Fibroblast of pulmonary artery (primary cell): Measurements from ENCODE around the gene SLFNL1.

Experiments used
- DNase-seq: peaks from one replicate; pipeline ENCODE4 v3.0.0-alpha.2; 2010; ENCODE audit warnings: low read depth
- H3K4me3 ChIP-seq: replicated peaks from 2 replicates; pipeline ENCODE4 v1.5.1; 2011; ENCODE audit warnings: low read depth, mild to moderate bottlenecking, control low read depth, low read length, moderate library complexity
- CTCF ChIP-seq: IDR thresholded peaks from 2 replicates; pipeline ENCODE4 v1.5.1; 2011; ENCODE audit warnings: mild to moderate bottlenecking, control low read depth, low read length, inconsistent platforms; ENCODE audit errors: missing control alignments

SLFNL1 gene

DNA sequence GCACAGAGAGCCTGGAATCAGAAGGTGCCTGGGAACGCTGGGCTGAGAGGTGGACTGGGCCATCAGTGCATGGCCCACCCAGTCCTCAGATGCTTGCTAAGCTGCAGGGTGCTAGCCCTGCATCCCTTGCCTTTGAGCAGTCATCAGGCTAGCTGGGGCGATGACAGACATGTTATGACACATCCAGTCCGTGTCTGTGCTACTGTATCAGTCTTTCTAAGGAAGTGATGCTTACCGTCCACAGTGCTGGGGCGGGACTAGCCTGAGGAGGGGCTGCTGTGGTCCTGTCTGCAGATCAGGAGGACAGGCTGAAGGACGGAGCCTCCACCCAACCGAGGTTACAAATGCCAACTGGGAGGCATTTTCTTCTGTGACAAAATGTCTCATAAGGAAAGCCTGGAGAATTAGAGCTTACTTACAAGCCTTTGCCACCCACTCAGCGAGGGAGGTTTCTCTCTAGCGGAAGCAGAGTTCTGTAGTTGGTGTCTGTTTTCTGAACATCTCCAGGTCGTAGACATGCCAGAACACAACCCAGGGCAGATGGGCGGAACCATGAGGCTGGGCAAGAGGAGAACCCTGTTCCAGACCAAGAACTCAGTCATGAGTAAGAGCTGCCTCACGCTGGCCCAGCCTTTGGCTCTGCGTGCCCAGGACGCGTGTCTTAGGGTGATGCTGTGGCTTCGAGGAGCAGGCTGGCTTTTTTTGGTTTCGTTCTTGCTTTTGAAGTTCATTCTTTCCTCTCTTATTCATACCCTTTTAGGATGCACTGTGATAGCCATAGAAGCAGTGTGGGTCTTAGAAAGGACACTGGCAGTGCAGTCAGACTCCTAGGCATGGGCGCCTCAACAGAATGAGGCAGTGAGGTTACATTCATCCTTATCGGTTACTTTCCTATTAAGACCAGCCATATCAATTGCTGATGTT lies 14.3 kb downstream of the SLFNL1 start:
- DNase-seq, result no peak

DNA sequence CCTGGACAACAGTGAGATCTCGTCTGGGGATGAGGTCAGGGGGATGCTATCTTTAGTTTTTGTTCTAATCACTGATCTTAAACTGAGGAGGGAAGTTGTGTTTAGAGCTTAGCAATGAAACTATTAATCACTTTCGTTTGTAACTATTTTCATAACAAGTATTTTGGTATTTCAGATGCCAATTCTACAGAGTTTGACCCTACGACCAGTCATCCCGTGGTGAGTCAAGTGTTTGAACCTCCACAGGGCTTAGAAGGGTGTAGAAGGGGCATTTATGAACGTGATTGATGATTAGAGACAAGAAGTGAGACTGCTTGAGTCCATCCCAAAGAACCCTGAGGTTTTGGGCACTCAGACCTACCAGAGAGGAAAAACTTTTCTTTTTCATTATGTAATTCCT lies 15.6 kb downstream of the SLFNL1 start:
- no peak for DNase-seq
- TF ChIP-seq CTCF, result no peak
- H3K4me3 ChIP-seq, result no peak overlapping the region

More for the DNA sequence above, 14.3 kb downstream of the SLFNL1 start:
- TF ChIP-seq CTCF, result no peak
- no peak overlapping the region for H3K4me3 ChIP-seq

DNA sequence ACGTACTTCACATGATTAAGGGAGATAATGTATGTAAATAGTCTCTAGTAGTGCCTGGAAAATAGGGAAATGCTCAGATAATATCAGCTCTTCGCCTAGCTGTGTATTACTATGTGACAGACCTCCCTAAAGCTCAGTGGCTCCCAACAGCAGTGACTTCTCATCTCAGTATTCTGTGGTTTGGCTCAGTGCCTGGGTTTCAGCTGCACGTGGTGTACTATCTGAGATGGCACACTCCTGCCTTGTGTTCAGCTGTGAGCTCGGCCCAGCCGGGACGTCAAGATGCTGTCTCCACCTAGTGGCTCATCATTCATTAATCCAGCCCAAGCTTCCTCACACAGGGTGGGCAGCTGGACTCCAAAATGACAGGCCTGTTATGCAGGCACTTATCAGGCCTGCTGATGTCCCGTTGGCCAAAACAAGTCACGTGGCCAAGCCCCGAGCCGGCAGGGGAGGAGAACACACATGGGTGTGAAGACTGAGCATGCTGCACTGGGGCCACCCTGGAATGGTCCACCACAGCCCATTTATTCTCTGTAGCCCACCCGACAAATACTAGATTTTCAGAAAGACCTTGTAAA lies 17.8 kb downstream of the SLFNL1 start:
- H3K4me3 ChIP-seq, result no peak overlapping the region
- peak; percentile 59 for TF ChIP-seq CTCF
- peak; percentile 99 for DNase-seq

- no peak for TF ChIP-seq CTCF
- DNase-seq, result no peak
- no peak overlapping the region for H3K4me3 ChIP-seq
Measured at GRCh38 chr1:41003127-41003639, 18.3 kb downstream of the SLFNL1 start.

DNA sequence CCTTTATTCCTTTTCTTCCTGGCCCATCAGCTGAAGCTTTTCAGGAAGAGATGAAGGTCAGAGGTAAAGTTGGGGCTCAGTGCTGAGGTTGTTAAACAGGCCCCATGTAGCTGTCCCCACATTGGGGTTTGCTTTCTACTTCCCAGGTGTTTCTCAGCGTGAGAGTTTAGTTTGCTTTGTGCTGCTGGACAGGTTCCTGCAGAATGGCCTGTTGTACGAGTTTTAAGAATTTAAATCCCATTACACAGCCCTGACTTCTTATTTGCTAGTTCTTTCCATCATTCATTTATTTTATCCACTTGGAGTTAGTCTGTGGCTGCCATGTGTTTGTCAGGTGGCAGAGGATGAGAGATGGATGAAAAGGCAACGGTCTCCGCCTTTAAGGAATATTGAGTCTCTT lies 22.9 kb downstream of the SLFNL1 start:
- DNase-seq, result no peak
- no peak overlapping the region for H3K4me3 ChIP-seq
- no peak for TF ChIP-seq CTCF

- TF ChIP-seq CTCF, result no peak
- no peak overlapping the region for H3K4me3 ChIP-seq
- no peak for DNase-seq
Measured at GRCh38 chr1:40997096-40997495, 24.4 kb downstream of the SLFNL1 start.
